Hepatocyte (in vitro differentiated cells): ENCODE data around the gene VASH2.
"Not testable (repeated sequence)": the region's sequence is repeated elsewhere in the genome, so short reads cannot be mapped to it uniquely, and the experiment has no call there.

Experiments
- EZH2 ChIP-seq: fragments of 200-600 bp; sonication (generic); IDR thresholded peaks from 2 replicates; pipeline ENCODE4 v1.6.1; 2016; ENCODE audit warnings: antibody characterized with exemption, mild to moderate bottlenecking, borderline replicate concordance
- TF ChIP-seq, protein P1 (sequence below): fragments of 200-600 bp; sonication (generic); IDR thresholded peaks from 2 replicates; pipeline ENCODE4 v1.5.1; 2016; ENCODE audit warnings: antibody characterized with exemption, mild to moderate bottlenecking; ENCODE audit not compliant: poor library complexity

- not testable (repeated sequence) for TF ChIP-seq EZH2
- TF ChIP-seq, protein P1, sequence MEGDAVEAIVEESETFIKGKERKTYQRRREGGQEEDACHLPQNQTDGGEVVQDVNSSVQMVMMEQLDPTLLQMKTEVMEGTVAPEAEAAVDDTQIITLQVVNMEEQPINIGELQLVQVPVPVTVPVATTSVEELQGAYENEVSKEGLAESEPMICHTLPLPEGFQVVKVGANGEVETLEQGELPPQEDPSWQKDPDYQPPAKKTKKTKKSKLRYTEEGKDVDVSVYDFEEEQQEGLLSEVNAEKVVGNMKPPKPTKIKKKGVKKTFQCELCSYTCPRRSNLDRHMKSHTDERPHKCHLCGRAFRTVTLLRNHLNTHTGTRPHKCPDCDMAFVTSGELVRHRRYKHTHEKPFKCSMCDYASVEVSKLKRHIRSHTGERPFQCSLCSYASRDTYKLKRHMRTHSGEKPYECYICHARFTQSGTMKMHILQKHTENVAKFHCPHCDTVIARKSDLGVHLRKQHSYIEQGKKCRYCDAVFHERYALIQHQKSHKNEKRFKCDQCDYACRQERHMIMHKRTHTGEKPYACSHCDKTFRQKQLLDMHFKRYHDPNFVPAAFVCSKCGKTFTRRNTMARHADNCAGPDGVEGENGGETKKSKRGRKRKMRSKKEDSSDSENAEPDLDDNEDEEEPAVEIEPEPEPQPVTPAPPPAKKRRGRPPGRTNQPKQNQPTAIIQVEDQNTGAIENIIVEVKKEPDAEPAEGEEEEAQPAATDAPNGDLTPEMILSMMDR: not testable (repeated sequence)
These were observed 43.6 kb downstream of the VASH2 start for GRCh38 chr1:212993960-212994359.
